22Rv1 (cell line): ENCODE results near the gene SH3PXD2A.

Source experiments
- CTCF ChIP-seq: fragments of 450-650 bp; IDR thresholded peaks from 2 replicates; pipeline ENCODE4 v1.5.1; 2017; ENCODE audit warnings: mild to moderate bottlenecking
- ZFX ChIP-seq: fragments of 450-650 bp; IDR thresholded peaks from 2 replicates; pipeline ENCODE4 v1.6.1; 2017; ENCODE audit warnings: antibody characterized with exemption, borderline replicate concordance

GRCh38 chr10:103610921-103611511, 244.4 kb downstream of the SH3PXD2A start:
- TF ChIP-seq CTCF (no peak), ZFX (no peak)
